Prostate gland (tissue), 2 donors: ENCODE data around the gene RIPOR3.

Experiments
- POLR2A ChIP-seq: fragments of 450-650 bp; IDR thresholded peaks from one replicate; pipeline ENCODE4 v1.6.1; 2016; ENCODE audit warnings: antibody characterized with exemption, mild to moderate bottlenecking
- POLR2AphosphoS5 ChIP-seq: sonication (generic); formaldehyde crosslinking; IDR thresholded peaks from one replicate; pipeline ENCODE4 v1.6.1; 2017; ENCODE audit warnings: antibody characterized with exemption
- TF ChIP-seq, protein P1 (sequence below), 4 experiments: fragments of 200-600 bp in 2 of 4; fragments of 450-650 bp in 2 of 4; sonication (generic) in 2 of 4; IDR thresholded peaks; 1 replicate in 3 of 4; 2 replicates in 1 of 4; pipeline ENCODE4 v1.5.1; 2016 to 2019; ENCODE audit warnings: antibody characterized with exemption in 4 of 4, mild to moderate bottlenecking in 2 of 4, moderate library complexity in 2 of 4

DNA sequence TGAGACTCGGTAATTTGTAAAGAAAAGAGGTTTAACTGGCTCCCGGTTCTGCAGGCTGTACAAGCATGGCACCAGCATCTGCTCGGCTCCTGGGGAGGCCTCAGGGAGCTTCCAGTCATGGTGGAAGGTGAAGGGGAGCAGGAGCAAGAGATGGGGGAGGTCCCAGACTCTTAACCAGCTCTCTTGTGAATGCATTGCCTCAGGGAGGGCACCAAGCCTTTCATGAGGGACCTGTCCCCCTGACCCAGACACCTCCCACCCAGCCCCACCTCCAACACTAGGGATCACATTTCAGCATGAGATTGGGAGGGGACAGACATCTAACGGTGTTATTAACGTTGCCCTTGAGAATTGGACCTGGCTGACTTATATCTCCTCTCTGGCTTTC, 112.6 kb downstream of the RIPOR3 start:
- TF ChIP-seq POLR2A, result no peak
- no peak for TF ChIP-seq POLR2AphosphoS5
- TF ChIP-seq, protein P1, sequence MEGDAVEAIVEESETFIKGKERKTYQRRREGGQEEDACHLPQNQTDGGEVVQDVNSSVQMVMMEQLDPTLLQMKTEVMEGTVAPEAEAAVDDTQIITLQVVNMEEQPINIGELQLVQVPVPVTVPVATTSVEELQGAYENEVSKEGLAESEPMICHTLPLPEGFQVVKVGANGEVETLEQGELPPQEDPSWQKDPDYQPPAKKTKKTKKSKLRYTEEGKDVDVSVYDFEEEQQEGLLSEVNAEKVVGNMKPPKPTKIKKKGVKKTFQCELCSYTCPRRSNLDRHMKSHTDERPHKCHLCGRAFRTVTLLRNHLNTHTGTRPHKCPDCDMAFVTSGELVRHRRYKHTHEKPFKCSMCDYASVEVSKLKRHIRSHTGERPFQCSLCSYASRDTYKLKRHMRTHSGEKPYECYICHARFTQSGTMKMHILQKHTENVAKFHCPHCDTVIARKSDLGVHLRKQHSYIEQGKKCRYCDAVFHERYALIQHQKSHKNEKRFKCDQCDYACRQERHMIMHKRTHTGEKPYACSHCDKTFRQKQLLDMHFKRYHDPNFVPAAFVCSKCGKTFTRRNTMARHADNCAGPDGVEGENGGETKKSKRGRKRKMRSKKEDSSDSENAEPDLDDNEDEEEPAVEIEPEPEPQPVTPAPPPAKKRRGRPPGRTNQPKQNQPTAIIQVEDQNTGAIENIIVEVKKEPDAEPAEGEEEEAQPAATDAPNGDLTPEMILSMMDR (IDR thresholded peaks at IDR 0.05), result no peak
